Measurements from ENCODE around the gene OCRL. TPM values are rescaled to one million over a fixed set of nuclear protein-coding genes. Genes with fewer than 3 reads are reported as not detected.

OCRL gene
- total RNA-seq, 4 donors from 2014 or later, result 24.3 to 35.6 (median 26.6) TPM

- intact Hi-C loops (cut with DNase I), result no loop called here
- H3K27me3 ChIP-seq, result no peaks in the 10 kb centered on the region
- 88 to 94% methylated on average over 1 of the region's 1 CpG for WGBS, 2 donors
- peaks cover 0 to 1% of the 10 kb centered on the region in 2 donors for H3K36me3 ChIP-seq
- no peak for DNase-seq
- no peak overlapping the region for H3K27ac ChIP-seq
- no peak overlapping the region for H3K4me3 ChIP-seq (replicated peaks in 1 of 3)
- no peaks in the 10 kb centered on the region for H3K9me3 ChIP-seq
- no peaks in the 10 kb centered on the region for H3K4me1 ChIP-seq
- no peak for TF ChIP-seq CTCF (IDR thresholded peaks at IDR 0.05)
- no peak for TF ChIP-seq POLR2A (IDR thresholded peaks at IDR 0.05)
These were observed 41.8 kb downstream of the OCRL start for GRCh38 chrX:129581904-129582303.

GRCh38 chrX:129585167-129585566 lies 45.1 kb downstream of the OCRL start:
- Histone ChIP-seq H3K36me3 (peaks cover 0 to 12% of the 10 kb centered on the region in 2 donors), H3K27ac (no peak overlapping the region), H3K9me3 (no peaks in the 10 kb centered on the region), H3K27me3 (no peaks in the 10 kb centered on the region), H3K4me1 (no peaks in the 10 kb centered on the region), H3K4me3 (replicated peaks in 1 of 3) (no peak overlapping the region)
- intact Hi-C loops (cut with DNase I), result no loop called here
- DNase-seq, result no peak
- 59 to 79% methylated on average over 1 of the region's 1 CpG for WGBS, 2 donors
- no peak for TF ChIP-seq POLR2A (IDR thresholded peaks at IDR 0.05)
- TF ChIP-seq CTCF (IDR thresholded peaks at IDR 0.05), result no peak

- no peak for TF ChIP-seq CTCF (IDR thresholded peaks at IDR 0.05)
- no peak for TF ChIP-seq POLR2A (IDR thresholded peaks at IDR 0.05)
- H3K9me3 ChIP-seq, result no peaks in the 10 kb centered on the region
- H3K36me3 ChIP-seq, result peaks cover 0 to 12% of the 10 kb centered on the region in 2 donors
- no peak overlapping the region for H3K27ac ChIP-seq
- no peak overlapping the region for H3K4me3 ChIP-seq (replicated peaks in 1 of 3)
- DNase-seq, result no peak
- 74 to 92% methylated on average over 3 of the region's 3 CpGs for WGBS, 2 donors
- H3K27me3 ChIP-seq, result no peaks in the 10 kb centered on the region
- intact Hi-C loops (cut with DNase I), result no loop called here
- no peaks in the 10 kb centered on the region for H3K4me1 ChIP-seq
These were observed 45.6 kb downstream of the OCRL start for GRCh38 chrX:129585691-129586090.

- WGBS, 2 donors, result 94 to 95% methylated on average over 4 of the region's 4 CpGs
- H3K27ac ChIP-seq, result no peak overlapping the region
- H3K9me3 ChIP-seq, result no peaks in the 10 kb centered on the region
- TF ChIP-seq POLR2A (IDR thresholded peaks at IDR 0.05) (no peak), CTCF (IDR thresholded peaks at IDR 0.05) (no peak)
- H3K4me3 ChIP-seq (replicated peaks in 1 of 3), result no peak overlapping the region
- H3K4me1 ChIP-seq, result no peaks in the 10 kb centered on the region
- DNase-seq, result no peak
- H3K27me3 ChIP-seq, result no peaks in the 10 kb centered on the region
- intact Hi-C loops (cut with DNase I), result no loop called here
- H3K36me3 ChIP-seq, result peaks cover 0 to 12% of the 10 kb centered on the region in 2 donors
These were observed 46.4 kb downstream of the OCRL start for GRCh38 chrX:129586446-129586845.

GRCh38 chrX:129590596-129590995 lies 50.5 kb downstream of the OCRL start:
- Histone ChIP-seq H3K27me3 (no peaks in the 10 kb centered on the region), H3K27ac (no peak overlapping the region), H3K4me1 (peaks cover 0 to 8% of the 10 kb centered on the region in 2 donors), H3K4me3 (replicated peaks in 1 of 3) (no peak overlapping the region), H3K9me3 (no peaks in the 10 kb centered on the region), H3K36me3 (peaks cover 0 to 12% of the 10 kb centered on the region in 2 donors)
- WGBS, 2 donors, result 86 to 96% methylated on average over 4 of the region's 4 CpGs
- intact Hi-C loops (cut with DNase I), result no loop called here
- DNase-seq, result no peak
- TF ChIP-seq POLR2A (IDR thresholded peaks at IDR 0.05) (no peak), CTCF (IDR thresholded peaks at IDR 0.05) (no peak)

All from thyroid gland (tissue), 4 donors.